ENCODE results near the gene UNCX.
"Not testable (repeated sequence)": the region's sequence is repeated elsewhere in the genome, so short reads cannot be mapped to it uniquely, and the experiment has no call there.

UNCX gene

GRCh38 chr7:1232623-1233332 is at the start of gene UNCX:
Gene UNCX (plus strand): TSS chr7:1232872. CDS start chr7:1233018, 146 bp downstream.
- H3K4me3 ChIP-seq (ENCODE audit: low read depth, low read length) = no peak within 1 kb of the TSS

GRCh38 chr7:1187127-1187526 is 45.5 kb upstream of the UNCX start:
- H3K4me3 ChIP-seq (ENCODE audit: low read depth, low read length) = no peak overlapping the region

DNA sequence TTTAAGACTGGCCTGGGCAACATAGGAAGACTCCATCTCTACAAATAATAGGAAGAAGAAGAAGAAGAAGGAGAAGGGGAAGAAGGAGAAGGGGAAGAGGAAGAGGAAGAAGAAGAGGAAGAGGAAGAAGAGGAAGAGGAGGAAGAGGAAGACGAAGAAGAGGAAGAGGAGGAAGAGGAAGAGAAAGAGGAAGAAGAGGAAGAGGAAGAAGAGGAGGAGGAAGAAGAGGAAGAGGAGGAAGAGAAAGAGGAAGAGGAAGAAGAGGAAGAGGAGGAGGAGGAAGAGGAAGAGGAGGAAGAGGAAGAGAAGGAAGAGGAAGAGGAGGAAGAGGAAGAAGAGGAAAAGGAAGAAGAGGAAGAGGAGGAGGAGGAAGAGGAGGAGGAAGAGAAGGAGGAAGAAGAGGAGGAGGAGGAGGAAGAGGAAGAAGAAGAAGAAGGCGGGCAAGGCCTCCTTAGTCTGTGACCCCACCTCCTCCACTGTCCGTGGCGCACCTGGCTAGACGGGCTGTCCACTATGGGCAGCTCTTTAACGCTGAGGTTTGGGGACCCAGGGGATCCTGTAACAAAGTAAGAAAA is 43.9 kb upstream of the UNCX start:
- H3K4me3 ChIP-seq (ENCODE audit: low read depth, low read length) = no peak overlapping the region

DNA sequence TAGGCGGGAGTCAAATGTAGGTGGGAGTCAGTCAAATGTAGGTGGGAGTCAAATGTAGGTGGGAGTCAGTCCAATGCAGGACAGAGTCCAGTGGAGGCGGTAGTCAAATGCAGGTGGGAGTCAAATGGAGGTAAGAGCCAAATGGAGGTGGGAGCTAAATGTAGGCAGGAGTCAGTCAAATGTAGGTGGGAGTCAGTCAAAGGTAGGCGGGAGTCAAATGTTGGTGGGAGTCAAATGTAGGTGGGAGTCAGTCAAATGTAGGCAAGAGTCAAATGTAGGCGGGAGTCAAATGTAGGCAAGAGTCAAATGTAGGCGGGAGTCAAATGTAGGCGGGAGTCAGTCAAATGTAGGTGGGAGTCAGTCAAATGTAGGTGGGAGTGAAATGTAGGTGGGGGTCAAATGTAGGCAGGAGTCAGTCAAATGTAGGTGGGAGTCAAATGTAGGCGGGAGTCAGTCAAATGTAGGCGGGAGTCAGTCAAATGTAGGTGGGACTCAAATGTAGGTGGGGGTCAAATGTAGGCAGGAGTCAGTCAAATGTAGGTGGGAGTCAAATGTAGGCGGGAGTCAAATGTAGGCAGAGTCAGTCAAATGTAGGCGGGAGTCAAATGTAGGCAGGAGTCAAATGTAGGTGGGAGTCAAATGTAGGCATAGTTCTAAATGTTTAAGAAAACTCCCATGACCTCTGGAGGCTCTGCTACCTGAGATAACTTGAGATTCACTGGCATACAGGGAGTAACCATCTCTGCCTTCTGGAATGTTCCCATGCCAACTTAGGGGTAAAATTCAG is 42.5 kb upstream of the UNCX start:
- H3K4me3 ChIP-seq (ENCODE audit: low read depth, low read length) = no peak overlapping the region

DNA sequence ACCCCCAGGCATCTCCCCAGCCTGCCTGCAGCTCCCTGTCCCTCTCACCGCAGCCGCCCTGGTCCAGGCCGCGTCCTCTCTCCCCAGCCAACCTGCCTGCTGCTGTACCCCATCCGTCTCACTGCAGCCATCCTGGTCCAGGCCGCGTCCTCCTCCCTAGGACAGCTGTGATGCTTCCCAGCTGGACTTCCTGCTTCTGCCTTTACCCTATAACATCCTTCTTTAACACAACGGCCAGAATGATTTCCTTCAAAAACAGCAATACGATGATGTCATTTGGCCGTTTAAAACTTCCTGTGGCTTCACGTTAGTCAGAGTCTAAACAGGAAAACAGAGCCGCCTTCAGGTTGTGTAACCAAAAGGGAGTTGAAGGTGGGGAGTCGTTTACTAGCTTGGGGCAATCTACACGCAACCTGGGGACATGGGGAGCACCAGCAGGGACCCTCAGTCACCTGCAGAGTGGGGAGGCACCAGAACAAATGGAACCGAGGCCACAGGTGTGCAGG is 40.4 kb upstream of the UNCX start:
- H3K4me3 ChIP-seq (ENCODE audit: low read depth, low read length) = no peak overlapping the region

DNA sequence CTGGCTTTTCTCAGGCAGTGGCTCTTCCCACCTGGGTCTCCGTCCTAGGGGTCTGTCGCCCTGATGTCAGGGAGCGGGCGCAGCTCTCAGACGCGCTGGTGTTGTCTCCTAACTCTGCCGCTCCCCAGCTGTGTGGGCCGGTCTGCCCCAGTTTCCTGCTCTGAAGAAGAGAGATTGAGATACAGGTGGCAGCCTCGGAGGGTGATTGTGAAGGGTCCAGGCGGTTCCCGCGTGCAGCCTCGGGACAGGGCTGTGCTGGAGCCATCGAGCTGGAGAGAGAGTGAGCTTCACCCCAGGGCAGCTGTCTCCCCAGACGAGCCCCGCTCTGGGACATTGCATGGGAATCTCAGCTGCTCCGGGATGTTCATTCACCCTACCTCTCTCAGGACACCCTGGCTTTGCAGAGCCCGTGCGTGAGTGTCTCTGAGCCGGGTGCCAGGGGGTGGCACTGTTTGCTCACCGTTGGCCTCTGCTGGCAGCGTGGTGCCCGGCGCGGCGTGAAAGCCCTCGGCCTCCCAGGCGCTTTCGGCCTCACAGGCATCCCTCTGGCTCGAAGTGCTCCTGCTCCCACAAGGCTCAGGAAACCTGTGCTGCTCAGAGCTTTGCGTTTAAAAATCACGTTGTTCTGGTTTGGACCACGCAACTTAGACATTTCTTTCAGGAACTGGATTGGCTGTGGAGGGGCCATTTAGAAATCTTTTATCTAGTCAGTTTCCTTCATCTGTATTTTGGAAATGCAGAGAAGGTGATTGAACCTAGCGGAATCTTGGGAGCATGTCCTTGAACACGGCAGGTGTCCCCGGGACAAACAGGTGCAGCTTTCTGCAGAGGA is 38.9 kb upstream of the UNCX start:
- no peak overlapping the region for H3K4me3 ChIP-seq (ENCODE audit: low read depth, low read length)

DNA sequence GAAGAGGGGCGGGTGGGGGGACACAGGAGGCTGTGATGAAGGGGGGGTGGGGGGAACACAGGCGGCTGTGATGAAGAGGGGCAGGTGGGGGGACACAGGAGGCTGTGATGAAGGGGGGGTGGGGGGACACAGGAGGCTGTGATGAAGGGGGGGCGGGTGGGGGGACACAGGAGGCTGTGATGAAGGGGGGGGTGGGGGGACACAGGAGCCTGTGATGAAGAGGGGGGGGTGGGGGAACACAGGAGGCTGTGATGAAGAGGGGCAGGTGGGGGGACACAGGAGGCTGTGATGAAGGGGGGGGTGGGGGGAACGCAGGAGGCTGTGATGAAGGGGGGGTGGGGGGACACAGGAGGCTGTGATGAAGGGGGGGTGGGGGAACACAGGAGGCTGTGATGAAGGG is 36.2 kb upstream of the UNCX start:
- H3K4me3 ChIP-seq (ENCODE audit: low read depth, low read length) = not testable (repeated sequence)

GRCh38 chr7:1196950-1197349 is 35.7 kb upstream of the UNCX start:
- no peak overlapping the region for H3K4me3 ChIP-seq (ENCODE audit: low read depth, low read length)

GRCh38 chr7:1197997-1198625 is 34.6 kb upstream of the UNCX start:
- H3K4me3 ChIP-seq (ENCODE audit: low read depth, low read length) = no peak overlapping the region

- H3K4me3 ChIP-seq (ENCODE audit: low read depth, low read length) = no peak overlapping the region
Observed at GRCh38 chr7:1200045-1200444, 32.6 kb upstream of the UNCX start.

GRCh38 chr7:1201916-1202315 is 30.8 kb upstream of the UNCX start:
- no peak overlapping the region for H3K4me3 ChIP-seq (ENCODE audit: low read depth, low read length)

DNA sequence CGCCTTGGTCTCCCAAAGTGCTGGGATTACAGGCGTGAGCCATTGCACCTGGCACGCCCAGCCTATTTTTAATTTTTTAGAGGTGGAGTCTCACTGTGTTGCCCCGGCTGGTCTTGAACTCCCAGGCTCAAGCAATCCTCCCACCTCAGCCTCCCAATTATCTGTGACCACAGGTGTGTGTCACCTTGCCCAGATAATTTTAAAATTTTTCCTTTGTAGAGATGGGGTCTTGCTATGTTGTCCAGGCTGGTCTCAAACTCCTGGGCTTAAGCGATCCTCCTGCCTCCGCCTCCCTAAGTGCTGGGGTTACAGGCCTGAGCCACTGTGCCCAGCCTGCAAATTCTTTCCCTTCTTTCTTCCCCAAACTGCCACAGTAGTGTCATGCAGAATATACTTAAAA is 29.8 kb upstream of the UNCX start:
- H3K4me3 ChIP-seq (ENCODE audit: low read depth, low read length) = not testable (repeated sequence)

DNA sequence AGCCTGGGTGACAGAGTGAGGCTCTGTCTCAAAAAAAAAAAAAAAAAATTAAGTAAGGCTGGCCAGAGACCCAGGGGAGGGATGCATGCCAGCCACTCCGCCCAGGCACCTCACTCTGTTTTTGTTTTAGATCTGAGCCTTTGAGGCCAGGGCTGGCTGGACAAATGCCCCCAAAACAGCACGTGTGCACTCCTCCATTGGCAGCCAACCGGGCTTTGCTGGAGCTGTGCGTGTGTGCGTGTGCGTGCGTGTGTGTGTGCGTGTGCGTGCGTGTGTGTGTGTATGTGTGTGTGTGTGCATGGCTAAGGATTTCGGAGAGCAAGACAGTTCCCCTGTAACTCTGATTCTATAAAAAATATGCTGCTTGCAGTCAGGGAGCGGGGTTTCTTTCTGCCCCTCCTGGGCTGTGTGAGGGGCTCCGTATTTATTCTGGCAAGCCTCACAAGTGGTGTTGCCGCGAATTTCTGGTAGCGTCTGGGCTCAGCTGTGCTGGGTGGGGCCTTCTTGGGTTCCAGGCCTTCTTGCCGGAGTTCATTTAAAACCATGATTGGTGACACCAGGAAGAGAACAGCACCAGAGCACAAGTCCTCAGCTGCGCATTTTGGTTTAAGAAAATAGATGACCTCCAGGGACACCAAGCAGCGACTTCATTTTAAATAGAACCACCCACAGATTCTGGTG is 28.1 kb upstream of the UNCX start:
- no peak overlapping the region for H3K4me3 ChIP-seq (ENCODE audit: low read depth, low read length)

- not testable (repeated sequence) for H3K4me3 ChIP-seq (ENCODE audit: low read depth, low read length)
Observed at GRCh38 chr7:1205742-1206141, 26.9 kb upstream of the UNCX start.

DNA sequence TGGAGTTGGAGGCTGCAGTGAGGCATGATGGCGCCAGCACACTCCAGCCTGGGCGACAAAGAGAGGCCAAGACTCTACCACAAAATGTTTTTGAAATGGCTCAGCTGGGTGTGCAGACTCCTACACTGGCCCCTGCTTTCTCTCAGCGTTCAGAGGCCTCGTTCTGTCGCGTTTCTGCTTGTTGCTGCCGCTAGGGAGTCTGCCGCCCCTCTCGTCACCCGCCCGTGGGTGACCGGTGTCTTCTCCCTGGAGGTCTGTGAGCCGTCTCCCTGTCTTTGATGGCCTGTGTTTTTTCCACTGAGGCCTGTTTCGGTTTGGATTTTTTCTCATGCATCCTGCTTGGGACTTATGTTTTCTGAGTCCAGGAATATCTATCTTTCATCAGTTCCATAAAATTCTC is 23.6 kb upstream of the UNCX start:
- no peak overlapping the region for H3K4me3 ChIP-seq (ENCODE audit: low read depth, low read length)

DNA sequence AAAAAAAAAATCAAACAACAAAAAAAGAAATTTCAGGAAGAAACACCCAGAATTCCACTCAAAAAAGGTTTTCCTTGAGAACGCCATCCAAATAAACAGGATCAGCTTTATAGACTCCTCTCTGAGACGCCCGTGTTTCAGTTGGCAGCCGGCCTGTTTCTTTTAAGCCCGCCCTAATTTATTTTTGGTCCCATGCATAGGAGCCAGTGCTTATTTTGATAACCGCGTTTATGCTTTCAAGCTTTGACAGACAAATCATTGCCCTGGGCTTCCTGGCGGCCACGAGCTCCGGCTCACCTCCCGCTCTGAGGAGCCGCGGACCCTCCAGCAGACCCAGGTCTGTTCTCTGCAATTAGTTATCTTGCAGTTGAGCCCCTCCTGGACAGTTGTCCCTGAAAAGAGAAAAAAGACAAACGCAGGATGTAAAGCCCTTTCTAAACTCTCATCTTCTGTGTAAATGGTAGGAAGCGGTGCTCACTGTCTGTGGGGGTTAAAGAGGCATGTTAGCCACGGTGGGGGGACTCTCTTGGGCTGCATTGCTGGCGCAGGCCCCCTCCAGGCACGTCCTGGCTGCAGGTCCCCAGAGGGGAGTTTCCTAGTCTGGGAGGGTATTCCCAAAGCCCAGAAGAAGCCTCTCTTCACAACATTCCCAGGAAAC is 22.2 kb upstream of the UNCX start:
- H3K4me3 ChIP-seq (ENCODE audit: low read depth, low read length) = no peak overlapping the region

DNA sequence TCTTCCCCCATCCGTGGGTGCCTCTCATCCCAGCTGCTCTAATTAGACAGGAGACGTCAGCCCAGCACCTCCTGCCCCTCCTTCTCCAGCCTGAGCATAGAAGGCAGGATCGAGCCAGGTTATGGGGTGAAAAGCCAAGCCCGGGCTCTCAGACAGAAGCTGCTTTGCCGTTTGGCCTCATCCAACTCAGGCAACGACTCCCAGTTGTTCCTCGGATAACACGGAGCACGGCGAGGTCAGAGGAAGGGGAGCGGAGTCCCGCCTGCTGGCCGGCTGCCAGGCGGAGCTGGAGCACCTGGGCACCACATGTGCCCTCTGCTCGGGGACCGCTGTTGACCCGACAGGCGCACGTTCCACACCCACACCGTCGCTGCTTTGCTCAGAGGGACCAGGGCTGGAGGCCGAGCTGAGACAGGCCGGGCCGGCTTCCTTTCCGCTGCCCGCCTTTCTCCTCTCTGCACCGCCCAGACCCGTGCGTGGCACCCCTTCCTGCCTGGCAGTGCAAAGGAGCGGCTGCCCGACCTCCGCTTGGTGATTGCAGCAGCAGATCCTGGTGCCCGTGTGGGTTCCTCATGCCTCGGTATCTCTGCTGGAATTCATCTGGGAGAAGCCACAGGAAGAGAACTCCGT is 21.6 kb upstream of the UNCX start:
- no peak overlapping the region for H3K4me3 ChIP-seq (ENCODE audit: low read depth, low read length)

DNA sequence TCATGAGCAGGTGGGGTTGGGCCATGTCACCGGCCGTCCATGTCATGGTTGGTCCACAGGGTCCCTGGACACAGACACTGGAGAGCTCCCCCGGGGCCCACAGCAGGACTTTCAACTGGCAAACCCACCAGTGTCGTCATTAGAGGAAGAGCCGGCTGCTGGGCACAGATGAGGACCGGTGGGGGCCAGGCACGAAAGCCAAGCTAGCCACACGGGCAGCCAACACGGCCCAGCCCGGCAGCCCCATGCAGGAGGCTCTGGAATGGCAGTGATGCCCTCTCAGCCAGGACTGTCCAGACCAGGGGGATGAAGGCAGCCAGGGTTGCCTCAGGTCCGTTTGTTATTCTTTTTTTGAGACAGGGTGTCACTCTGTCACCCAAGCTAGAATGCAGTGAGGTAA is 21.1 kb upstream of the UNCX start:
- no peak overlapping the region for H3K4me3 ChIP-seq (ENCODE audit: low read depth, low read length)

DNA sequence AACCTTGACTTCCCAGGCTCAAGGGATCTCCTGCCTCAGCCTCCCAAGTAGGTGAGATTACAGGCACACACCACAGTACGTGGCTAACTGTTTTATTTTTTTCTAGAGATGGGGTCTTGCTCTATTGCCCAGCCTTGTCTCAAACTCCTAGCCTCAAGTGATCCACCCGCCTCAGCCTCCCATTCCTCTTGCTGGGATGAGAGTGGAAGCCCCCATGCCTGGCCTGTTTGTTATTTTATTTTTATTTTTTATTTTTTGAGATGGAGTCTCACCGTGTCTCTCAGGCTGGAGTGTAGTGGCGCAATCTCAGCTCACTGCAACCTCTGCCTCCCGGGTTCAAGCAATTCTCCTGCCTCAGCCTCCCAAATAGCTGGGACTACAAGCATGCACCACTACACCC is 20.6 kb upstream of the UNCX start:
- H3K4me3 ChIP-seq (ENCODE audit: low read depth, low read length) = not testable (repeated sequence)
